GM19324 (cell line): ENCODE measurements around the gene CHST15.

Experiments used
- ATAC-seq: cut with Tn5 transposase; IDR thresholded peaks from one replicate; pipeline ENCODE4 v1.9.1; 2021; ENCODE audit warnings: mild to moderate bottlenecking, moderate library complexity; ENCODE audit not compliant: unreplicated experiment, low FRiP score

Gene CHST15, protein sequence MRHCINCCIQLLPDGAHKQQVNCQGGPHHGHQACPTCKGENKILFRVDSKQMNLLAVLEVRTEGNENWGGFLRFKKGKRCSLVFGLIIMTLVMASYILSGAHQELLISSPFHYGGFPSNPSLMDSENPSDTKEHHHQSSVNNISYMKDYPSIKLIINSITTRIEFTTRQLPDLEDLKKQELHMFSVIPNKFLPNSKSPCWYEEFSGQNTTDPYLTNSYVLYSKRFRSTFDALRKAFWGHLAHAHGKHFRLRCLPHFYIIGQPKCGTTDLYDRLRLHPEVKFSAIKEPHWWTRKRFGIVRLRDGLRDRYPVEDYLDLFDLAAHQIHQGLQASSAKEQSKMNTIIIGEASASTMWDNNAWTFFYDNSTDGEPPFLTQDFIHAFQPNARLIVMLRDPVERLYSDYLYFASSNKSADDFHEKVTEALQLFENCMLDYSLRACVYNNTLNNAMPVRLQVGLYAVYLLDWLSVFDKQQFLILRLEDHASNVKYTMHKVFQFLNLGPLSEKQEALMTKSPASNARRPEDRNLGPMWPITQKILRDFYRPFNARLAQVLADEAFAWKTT

DNA sequence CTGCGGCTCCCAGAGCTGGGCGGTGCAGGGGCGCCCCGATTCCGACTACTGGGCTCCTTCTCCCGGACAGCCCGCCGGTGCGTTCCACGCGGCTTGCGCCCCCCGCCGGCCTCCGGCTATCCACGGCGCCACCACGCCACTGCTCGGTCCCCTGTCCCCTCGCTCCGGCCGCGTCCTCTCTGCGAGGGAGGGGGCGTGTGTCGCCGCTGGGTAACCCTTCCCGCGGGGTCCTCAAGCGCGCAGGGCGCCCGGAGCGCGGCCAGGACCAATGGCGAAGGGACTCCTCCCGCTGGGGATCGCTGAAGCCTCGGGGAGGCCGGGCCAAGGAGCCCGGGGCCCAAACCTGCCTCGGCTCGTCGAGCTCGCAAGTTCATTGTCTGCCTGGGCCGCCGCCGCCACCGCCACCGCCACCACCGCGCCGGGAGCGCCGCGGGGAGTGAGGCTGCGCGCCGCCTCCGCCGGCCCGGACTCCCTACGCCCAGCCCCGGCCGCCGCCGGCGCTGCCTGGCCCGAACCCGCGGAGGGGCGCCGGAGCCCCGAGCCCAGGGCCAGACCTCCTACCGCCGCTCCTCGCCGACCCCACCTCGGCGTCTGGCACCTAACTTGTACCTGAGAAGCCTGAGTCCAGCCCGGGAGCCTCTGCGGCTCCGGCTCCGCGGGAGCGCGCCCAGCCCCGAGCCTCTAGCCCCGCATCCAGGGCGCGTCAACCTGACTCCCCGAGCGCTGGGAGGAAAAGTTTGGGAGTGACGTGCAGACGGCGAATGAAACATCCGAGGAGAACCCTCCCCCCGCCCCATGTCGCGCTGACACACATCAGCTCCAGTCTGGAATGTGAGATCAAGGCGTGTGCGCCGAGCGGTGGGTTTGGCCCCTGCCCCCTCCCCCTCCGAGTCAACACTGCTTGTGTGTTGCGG lies at the start of gene CHST15:
Gene CHST15 (minus strand): TSS at position 739 of the 914 bp plus-strand sequence. CDS start 47,386 bp downstream, outside the sequence.
- peak; percentile 44 for ATAC-seq

DNA sequence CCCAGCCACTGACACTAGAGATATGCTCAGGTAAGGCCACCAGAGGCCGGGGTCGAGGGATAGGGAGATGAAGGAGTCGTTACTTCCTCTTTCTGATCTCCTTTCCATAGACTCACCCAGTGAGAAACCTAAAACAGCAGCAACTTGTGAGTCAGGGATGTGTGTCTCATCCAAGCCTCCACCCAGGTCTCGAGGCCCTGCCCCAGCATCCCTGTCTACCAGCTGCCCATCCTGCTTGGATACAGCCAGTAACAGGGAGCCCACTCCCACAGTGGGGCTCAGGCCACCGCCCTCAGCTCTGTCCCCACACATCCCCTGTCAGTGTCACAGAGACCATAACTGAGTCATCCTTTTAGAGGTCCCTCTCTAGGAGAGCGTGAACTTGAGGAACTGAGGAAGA lies 49.6 kb upstream of the CHST15 start:
- ATAC-seq: no peak

DNA sequence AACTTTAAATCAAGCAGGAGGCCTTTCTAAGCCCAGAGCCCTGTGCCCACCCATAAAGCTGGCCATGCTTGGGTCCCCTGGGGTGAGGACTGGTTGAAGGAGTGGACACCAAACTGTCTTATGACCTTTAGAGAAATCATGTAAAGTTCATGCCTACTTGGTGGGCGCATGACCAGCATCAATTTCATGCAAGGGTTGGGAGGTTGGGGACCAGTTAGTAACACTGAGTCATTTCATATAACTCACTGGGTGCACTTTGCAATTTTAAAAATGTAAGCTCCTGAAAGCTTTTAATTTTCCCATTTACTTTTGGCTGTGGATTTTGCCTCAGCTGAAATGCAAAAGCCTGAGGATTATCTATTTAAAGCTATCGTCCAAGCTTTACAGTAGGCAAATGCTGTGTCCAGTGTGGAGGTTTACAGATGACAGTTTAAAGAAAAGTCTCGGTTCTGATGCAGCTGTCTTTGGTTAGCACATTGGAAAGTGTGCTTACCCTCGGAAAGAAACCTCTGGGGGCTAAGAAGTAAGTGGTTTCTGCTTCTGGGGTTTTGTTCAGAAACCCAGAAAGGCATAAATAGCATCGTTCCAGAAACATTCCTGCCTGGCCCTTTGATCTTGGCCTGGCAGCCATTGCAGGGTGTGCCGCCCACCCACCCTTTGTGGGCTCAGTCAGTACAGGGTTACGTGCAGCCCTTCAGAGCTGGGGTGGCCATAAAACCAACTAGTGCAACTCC lies 48.8 kb upstream of the CHST15 start:
- ATAC-seq: no peak

DNA sequence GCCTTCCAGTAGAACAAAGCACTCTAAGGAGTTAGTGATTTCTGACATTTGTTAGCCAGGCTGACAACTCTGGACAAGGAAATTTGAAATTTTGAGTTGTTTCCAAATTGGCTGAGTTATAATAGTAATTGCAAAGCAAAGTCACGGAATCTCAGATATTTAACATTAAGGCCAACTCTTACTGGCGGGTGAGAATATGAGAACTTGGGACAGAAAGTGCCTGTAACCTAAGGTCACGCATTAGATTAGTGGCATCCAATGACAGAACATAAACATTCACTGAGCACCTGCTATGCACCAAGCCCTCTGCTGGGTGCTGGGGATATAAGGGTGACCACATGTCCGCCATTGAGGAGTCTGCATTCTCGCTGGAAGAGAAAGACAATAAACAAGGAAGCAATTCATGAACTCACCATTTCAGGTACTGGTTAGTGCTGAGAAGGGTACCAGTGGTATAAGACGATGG lies 45.5 kb upstream of the CHST15 start:
- no peak for ATAC-seq

DNA sequence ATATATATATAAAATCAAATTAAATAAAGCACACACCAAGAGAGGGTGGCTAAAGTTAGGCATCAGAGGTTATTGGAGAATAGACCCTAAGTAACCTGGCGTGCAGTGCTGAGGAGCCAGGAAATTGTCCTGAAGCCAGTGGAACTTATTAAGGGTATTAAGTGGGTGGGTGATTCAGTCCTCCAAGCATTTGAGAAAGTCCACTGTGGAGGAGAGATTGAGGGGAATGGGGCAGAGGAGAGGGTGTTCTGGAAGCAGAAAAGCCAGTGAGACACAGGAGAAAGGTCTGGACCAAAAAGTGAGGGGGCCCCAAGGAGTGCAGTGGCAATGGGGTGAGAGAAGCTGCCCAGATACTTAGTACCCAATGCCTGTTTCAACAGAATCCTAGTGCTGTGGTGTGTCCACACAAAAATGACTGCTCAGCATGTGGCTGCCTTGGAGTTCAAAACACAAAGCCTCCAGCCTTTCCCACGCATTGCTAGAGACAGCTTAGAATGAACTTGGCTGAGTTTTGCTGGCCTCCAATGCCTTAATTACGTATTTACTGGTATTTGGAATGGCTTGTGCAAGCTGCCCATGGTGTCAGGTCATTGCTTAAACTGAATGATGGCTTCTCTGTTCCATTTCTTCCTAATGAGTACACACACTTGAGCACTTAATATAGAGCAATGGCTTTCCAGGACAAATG lies 44.9 kb upstream of the CHST15 start:
- no peak for ATAC-seq

DNA sequence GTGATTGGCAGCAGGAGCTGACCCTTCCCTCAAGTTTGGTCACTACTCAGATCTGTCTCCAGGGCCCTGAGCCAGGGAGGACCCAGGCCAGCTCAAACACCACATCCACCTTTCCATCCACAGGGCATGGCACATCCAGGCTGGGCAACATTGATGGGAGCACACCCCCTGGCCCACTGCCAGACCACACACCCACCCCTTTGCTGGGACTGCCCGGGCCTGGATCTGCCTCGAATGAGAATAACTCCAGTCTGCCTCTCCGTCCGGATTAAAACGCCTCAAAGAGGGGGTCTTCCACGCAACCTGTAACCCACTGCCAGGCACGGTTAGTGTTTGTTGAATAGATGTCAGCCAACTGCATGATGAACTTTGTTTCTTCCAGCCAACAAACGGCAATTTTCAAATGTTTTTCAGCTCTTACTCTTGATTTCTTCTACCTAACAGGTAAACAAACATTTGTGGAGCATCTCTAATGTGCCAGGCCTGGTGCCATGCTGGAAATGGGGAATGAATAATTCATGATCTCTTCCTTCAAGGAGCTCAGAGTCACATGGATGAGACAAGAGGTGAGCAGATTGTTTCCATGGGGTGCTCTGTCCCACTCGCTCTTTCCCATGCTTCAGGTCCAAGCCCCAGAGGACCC lies 41.0 kb upstream of the CHST15 start:
- no peak for ATAC-seq

DNA sequence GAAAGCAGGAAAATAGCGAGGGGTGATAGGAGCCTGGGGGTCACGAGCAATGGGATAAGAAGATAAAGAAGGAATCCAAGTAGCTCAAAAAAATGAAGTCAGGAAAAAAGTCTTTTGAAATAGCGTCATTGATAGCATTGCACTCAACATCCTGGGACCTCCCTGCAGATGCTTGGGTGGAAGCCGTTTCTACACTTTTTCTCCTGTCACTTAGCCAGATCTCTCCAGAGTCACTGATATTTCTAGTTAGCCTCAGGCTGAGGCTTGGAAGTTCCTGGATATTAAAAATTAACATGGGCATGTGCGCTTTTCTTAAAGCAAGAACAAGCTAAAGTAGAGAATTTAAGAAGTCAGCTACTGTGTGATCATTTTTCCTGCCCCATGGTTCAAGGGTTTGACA lies 39.5 kb upstream of the CHST15 start:
- ATAC-seq: no peak

DNA sequence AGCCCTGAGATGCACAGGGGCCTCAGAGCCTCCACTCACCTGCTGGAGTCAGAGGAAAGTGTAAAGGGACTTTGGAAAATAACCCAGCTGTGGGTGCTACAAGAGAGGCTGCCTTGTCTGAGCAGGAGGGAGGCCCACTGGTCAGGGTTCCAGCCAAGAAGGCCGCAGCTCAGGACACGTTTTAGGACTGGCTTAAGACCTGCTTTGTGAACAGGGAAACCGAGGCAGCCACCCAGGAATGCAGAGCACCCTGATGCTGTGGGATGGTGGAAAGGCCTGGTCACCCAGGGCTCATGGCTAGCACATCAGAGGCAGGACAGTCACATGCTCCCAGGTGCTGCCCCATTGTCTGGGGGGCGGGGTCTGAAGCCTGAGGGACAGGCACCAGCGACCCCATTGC lies 38.9 kb upstream of the CHST15 start:
- no peak for ATAC-seq

DNA sequence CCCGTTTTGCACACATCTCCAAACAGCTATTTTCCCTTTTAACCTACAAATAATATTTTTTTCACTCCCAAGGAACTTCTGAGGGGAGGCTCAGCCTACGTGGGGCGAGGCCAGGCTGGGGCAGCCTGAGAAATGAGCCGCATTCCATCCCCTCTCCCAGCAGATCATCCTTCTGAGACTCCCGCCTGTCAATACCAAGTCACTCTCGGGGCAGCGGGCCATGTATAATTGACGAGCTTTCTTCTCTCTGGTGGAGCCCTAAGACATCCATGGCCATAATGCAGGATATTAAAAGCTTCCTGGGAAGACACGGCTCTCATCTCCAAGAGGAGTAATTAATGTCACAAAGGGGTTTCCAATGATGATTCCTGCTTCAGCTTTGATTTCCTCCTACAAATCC lies 37.8 kb upstream of the CHST15 start:
- no peak for ATAC-seq

DNA sequence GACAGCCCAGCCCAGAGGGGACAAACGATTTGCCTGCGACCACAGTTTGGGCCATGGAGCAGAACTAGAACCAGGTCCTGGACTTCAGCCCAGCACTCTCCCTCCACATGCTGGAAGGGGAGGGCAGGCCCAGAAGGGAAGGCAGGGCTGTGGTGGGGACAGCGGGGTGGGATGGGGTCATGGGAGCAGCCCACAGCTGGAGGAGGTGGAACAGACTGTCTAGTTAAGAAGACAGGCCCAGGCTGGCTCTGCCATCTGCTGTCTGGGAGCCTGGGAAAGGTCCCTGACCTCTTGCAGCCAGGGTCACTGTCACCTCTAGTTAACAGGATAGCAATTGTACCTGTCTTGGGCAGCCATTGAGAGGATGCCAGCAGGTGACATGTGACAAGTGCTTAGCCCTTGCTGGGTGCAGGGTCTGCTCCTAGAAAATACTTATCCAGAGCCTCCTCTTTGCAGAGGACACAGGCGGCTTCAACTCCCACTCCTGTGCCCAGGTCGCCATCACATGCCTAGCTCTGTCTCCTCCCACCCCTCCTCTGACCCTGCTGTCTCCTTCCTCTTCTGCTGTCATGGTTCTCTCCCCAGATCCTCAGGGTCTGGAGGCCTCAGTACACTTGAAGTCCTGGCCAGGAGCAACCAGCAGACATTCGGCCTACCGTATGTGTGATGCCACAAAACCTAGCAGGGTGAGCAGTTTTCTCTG lies 37.0 kb upstream of the CHST15 start:
- ATAC-seq: no peak

DNA sequence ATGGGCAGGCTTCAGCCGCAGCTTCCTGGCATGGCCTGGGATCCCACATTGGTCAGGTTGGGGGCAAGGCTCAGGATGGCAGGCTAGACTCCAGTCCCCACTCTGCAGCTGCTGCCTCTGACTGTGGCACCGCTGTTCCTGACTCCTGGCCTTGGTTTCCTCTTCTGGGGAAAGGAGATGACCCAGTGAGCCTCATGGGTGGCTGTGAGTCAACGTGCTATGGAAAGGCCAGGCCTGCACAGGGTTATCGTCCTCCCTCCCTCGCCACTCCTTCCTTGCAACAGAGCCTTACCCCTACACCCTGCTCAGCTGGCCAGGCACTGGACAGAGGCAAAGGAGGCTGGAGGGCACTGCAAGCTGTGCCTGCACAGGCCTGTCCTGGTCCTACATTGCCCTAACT lies 36.1 kb upstream of the CHST15 start:
- ATAC-seq: no peak

DNA sequence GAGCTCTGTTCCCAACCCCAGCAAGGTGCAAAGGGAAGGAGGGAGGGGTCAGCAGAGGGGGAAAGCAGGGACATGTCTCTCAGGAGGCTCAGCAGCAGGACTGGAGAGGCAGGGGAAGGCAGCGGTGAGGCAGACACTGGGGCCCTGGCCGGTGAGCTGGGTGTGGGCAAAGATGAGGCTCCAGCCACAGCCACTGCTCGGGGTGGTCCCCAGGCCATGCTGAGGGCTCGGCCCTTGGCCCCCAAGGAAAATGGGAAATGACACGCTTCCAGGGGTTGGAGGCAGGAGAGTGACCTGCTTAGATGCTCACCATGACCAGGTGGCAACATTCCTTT lies 35.4 kb upstream of the CHST15 start:
- ATAC-seq: no peak

DNA sequence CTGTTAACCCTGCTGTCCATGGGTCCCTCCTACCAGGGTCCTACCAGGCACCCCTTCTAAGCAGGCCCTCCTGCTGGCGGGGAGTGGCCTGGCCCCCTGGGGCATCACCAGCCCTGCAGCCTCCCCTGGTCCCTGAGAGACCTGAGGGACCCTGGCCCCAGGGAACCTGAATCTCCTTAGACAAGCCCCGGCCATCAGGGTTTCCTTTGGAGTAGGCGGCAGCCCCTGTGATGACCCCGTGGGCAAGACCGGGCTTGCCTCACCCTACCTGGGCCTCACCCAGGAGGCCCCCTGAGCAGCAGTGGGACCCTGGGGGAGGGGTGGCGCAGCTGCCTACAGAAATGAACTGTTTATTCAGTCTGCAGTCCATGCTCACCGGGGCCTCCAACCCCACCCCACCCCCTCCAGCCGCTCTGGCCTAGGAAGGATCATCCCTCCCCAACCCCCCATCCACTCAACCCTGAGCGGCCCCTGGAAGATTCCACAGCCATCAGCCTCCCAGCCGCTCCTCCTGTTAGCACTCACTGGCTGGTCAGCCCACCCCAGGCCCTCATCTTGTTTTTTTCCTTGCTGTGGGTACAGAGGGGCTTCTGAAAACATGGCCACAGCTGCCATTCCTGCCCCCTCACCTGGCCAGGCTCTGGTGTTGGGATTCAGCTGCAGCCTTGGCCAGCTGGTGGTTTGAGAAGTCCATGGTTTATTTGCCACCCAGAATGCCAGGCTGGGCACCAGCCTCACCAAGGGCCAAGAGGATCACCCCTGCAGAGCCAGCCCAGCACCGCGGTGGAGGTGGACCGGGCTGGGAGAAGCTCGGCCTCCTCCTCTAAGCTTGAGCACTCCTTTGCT lies 34.8 kb upstream of the CHST15 start:
- no peak for ATAC-seq

DNA sequence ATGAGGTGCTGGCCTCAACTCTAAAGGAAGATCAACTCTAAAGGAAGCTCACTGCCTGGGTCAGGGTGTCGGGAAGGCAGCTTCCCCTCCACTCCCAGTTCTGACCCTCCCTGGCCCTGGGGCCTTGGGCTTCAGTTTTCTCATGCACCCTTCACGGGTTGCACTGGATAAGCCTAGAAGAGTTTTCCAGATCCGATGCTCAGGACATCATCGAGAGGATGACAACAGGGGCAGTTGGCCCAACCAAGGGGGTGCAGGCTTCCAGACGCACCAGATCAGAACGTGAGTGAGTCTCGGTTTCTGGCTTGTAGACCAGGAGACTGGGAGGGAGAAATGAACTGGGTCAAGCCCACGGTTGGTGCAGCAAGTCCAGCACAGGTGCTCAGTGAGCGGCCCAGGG lies 34.2 kb upstream of the CHST15 start:
- ATAC-seq: no peak

DNA sequence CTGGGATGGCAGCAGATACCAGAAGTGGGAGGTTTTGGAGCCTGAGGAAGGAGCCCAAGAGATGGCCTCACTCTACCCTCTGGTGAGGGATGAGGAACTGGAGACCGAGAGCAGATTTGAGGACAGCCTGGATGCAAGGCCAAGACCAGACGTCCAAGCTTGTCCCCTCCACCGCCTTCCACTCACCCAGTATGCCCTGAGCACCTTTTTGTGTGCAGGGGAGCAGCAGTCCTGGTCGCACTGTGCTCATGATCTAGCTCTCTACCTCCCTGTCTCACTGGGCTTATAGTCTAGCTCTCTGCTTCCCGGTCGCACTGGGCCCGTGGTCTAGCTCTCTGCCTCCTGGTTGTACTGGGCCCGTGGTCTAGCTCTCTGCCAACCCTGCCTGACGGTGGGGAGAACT lies 33.6 kb upstream of the CHST15 start:
- no peak for ATAC-seq

DNA sequence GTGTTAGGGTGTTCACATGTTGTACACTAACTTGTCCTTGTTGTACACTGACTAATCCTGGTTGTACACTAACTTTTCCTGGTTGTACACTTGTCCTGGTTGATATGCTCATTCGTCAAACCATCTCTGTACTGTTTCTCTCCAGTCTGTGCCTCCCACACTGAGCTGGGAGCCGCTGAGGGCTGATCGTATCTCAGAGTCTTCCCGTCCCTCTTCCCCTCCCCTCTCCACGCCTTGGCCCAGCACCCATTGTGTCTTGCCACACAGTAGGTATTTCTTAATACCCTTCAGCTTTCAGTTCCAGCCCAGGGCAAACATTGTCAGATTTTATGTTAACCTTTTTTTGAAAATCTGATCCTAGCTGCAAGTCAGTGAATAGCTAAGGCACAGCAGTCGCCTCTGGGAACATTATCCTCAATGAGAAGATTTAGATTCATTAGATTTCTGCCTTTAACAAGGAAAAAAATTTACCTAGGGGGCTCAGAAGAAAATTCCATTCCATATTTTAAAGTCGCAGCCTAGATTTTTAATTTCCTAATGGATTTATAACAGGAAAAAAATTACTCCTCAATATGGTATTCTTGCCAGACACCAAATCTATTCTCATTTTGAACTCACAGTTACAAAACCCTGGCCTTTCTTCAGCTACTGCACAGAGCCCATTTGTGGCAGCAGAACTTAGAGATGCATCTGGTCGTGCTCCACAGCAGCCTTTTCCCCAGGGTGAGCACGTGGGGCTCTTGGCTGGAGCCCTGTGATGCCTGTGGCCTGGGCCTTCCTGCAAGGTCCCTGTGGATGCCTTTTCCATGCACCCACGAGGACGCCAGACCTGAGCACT lies 33.0 kb upstream of the CHST15 start:
- no peak for ATAC-seq
